Loucy (cell line): ENCODE measurements around the gene ZNF423.

Experiments used
- H2AFZ ChIP-seq: fragments of 200-600 bp; sonication (generic); 2 replicates; pipeline ENCODE4 v1.6.0; 2016; ENCODE audit warnings: antibody characterized with exemption, mild to moderate bottlenecking, low read length, moderate library complexity
- H3F3A ChIP-seq: fragments of 200-600 bp; 2 replicates; pipeline ENCODE4 v1.6.0; 2016; ENCODE audit warnings: antibody characterized with exemption, low read depth, mild to moderate bottlenecking
- H3K27me3 ChIP-seq: fragments of 200-600 bp; sonication (generic); 2 replicates; pipeline ENCODE4 v1.6.1; 2014; ENCODE audit warnings: low read length, mild to moderate bottlenecking; ENCODE audit not compliant: insufficient read depth, poor library complexity, severe bottlenecking
- H3K36me3 ChIP-seq: fragments of 200-600 bp; sonication (generic); 2 replicates; pipeline ENCODE4 v1.6.1; 2016; ENCODE audit warnings: low read length; ENCODE audit not compliant: insufficient read depth
- H3K4me1 ChIP-seq: fragments of 200-600 bp; sonication (generic); 2 replicates; pipeline ENCODE4 v1.5.1; 2014; ENCODE audit warnings: low read length, mild to moderate bottlenecking; ENCODE audit not compliant: insufficient read depth, poor library complexity, severe bottlenecking
- H3K4me2 ChIP-seq: fragments of 200-600 bp; sonication (generic); 2 replicates; pipeline ENCODE4 v1.6.0; 2014; ENCODE audit warnings: antibody characterized with exemption, low read length, low read depth, mild to moderate bottlenecking; ENCODE audit not compliant: poor library complexity, severe bottlenecking
- H3K4me3 ChIP-seq: fragments of 200-600 bp; sonication (generic); 2 replicates; pipeline ENCODE4 v1.5.1; 2014; ENCODE audit warnings: low read length, mild to moderate bottlenecking, mixed read lengths; ENCODE audit not compliant: poor library complexity, severe bottlenecking
- H3K79me2 ChIP-seq: fragments of 200-600 bp; sonication (generic); 2 replicates; pipeline ENCODE4 v1.6.1; 2014; ENCODE audit warnings: low read length; ENCODE audit not compliant: insufficient read depth
- H3K9ac ChIP-seq: fragments of 200-600 bp; sonication (generic); 2 replicates; pipeline ENCODE4 v1.6.0; 2014; ENCODE audit warnings: mild to moderate bottlenecking, low read depth, low read length, moderate library complexity; ENCODE audit not compliant: poor library complexity, severe bottlenecking
- H3K9me2 ChIP-seq: fragments of 200-600 bp; sonication (generic); replicated peaks from 2 replicates; pipeline ENCODE4 v1.6.1; 2016; ENCODE audit warnings: low read depth, low read length, mixed read lengths
- H3K9me3 ChIP-seq: fragments of 200-600 bp; sonication (generic); 2 replicates; pipeline ENCODE4 v1.6.1; 2014; ENCODE audit warnings: mild to moderate bottlenecking, antibody characterized with exemption, low read length, low read depth; ENCODE audit not compliant: insufficient read depth
- H4K20me1 ChIP-seq: fragments of 200-600 bp; sonication (generic); 2 replicates; pipeline ENCODE4 v1.6.0; 2014; ENCODE audit warnings: antibody characterized with exemption, low read length, mild to moderate bottlenecking; ENCODE audit not compliant: insufficient read depth, poor library complexity, severe bottlenecking
- CTCF ChIP-seq: fragments of 200-600 bp; sonication (generic); conservative IDR thresholded peaks from 2 replicates; pipeline ENCODE4 v1.5.1; 2014; ENCODE audit warnings: mild to moderate bottlenecking, antibody characterized with exemption, low read length
- EZH2phosphoT487 ChIP-seq: fragments of 200-600 bp; IDR thresholded peaks from 2 replicates; pipeline ENCODE4 v1.6.1; 2018; ENCODE audit warnings: antibody characterized with exemption, mild to moderate bottlenecking, moderate library complexity, borderline replicate concordance

Gene ZNF423

DNA sequence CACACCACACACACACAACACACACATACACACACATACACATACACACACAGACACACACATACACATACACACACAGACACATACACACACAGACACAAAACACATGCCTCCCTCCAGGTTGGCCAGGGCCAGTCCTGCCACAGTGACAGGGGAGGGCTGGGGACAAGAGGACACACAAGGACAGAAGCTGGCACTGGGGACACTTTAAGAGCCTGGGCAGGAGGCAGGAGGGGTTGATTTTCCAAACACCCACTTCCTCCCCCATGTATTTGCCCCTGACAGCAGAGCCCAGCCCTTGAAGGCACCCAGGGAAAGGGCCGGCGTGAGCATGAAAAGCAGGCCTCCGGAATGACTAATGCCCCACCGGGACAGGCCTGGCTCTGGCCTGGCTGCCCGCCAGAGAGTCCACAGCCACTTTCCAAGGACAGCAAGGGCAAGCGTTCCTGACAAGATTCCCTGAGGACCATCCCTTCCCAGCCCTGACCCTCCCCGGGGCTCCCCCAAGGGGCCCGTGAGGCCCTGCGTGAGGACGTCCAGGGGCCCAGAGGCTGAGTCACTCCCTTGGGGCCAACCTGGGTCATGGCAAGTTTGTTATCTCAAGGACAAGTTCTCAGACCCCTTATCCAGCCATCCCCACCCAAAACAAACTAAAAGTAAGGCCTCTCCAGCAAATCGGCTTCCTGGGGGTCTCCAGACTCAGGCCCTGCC, 235.6 kb downstream of the ZNF423 start:
- no peak overlapping the region for H2AFZ ChIP-seq
- H3K36me3 ChIP-seq: no peaks in the 10 kb centered on the region

DNA sequence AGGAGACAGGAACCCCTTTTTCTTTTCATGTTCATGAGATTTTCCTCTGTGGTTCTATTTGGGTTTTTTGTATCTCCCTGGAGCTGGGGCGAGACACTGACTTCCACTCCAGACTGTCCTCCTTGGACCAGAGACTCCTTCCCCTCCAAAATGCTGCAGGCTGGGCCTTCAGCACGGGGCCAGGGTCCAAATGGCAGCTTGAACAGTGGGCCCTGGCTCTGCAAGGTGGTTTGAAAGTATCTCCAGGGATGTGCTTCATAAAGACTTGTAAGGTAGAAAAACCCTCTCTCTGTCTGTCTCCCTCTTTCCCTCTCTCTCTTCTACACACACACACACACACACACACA, 236.1 kb downstream of the ZNF423 start:
- Histone ChIP-seq H3K79me2 (no peaks in the 10 kb centered on the region), H3K27me3 (no peaks in the 10 kb centered on the region), H2AFZ (no peak overlapping the region), H3K4me2 (no peak overlapping the region), H3K36me3 (no peaks in the 10 kb centered on the region), H3K9me3 (no peaks in the 10 kb centered on the region), H3K4me1 (peaks cover 3% of the 10 kb centered on the region), H4K20me1 (no peaks in the 10 kb centered on the region), H3K9me2 (no peaks in the 10 kb centered on the region), H3F3A (no peaks in the 10 kb centered on the region), H3K4me3 (no peak overlapping the region), H3K9ac (no peak overlapping the region)
- TF ChIP-seq EZH2phosphoT487: no peak
- TF ChIP-seq CTCF: no peak

More for the DNA sequence above, 235.6 kb downstream of the ZNF423 start:
- H3K4me2 ChIP-seq: no peak overlapping the region
- H3K9me2 ChIP-seq: no peaks in the 10 kb centered on the region
- no peaks in the 10 kb centered on the region for H3F3A ChIP-seq
- no peak overlapping the region for H3K4me3 ChIP-seq
- peaks cover 3% of the 10 kb centered on the region for H3K4me1 ChIP-seq
- H3K9ac ChIP-seq: no peak overlapping the region
- TF ChIP-seq CTCF (no peak), EZH2phosphoT487 (no peak)
- no peaks in the 10 kb centered on the region for H3K9me3 ChIP-seq
- H4K20me1 ChIP-seq: no peaks in the 10 kb centered on the region
- H3K27me3 ChIP-seq: no peaks in the 10 kb centered on the region
- H3K79me2 ChIP-seq: no peaks in the 10 kb centered on the region

GRCh38 chr16:49618955-49619354, 237.0 kb downstream of the ZNF423 start:
- H3K9ac ChIP-seq: no peak overlapping the region
- H3K9me3 ChIP-seq: no peaks in the 10 kb centered on the region
- H4K20me1 ChIP-seq: no peaks in the 10 kb centered on the region
- no peaks in the 10 kb centered on the region for H3K36me3 ChIP-seq
- no peak for TF ChIP-seq CTCF
- TF ChIP-seq EZH2phosphoT487: no peak
- H3F3A ChIP-seq: no peaks in the 10 kb centered on the region
- H3K4me3 ChIP-seq: no peak overlapping the region
- H3K4me1 ChIP-seq: peaks cover 3% of the 10 kb centered on the region
- no peaks in the 10 kb centered on the region for H3K79me2 ChIP-seq
- no peaks in the 10 kb centered on the region for H3K9me2 ChIP-seq
- no peak overlapping the region for H3K4me2 ChIP-seq
- no peak overlapping the region for H2AFZ ChIP-seq
- no peaks in the 10 kb centered on the region for H3K27me3 ChIP-seq
